Nephron progenitor cell (in vitro differentiated cells): ENCODE results near the gene PAPPA2.
"Not testable (repeated sequence)": the region's sequence is repeated elsewhere in the genome, so short reads cannot be mapped to it uniquely, and the experiment has no call there.

Experiments used
- DNase-seq: peaks from one replicate; pipeline ENCODE4 v3.0.0; 2021
- H3K27ac Mint-ChIP-seq: 2 replicates; pipeline ENCODE4 v1.8.0; 2021; ENCODE audit warnings: mild to moderate bottlenecking, moderate library complexity, mixed read lengths
- H3K27me3 Mint-ChIP-seq: 2 replicates; pipeline ENCODE4 v1.8.0; 2021; ENCODE audit warnings: mild to moderate bottlenecking, low read depth, mixed read lengths; ENCODE audit not compliant: poor library complexity
- H3K36me3 Mint-ChIP-seq: 2 replicates; pipeline ENCODE4 v1.8.0; 2021; ENCODE audit warnings: low read depth, mixed read lengths
- H3K4me1 Mint-ChIP-seq: 2 replicates; pipeline ENCODE4 v1.8.0; 2021; ENCODE audit warnings: mixed read lengths
- H3K4me3 Mint-ChIP-seq: 2 replicates; pipeline ENCODE4 v1.8.0; 2021; ENCODE audit warnings: mild to moderate bottlenecking, moderate library complexity, mixed read lengths
- H3K9me3 Mint-ChIP-seq: 2 replicates; pipeline ENCODE4 v1.8.0; 2021; ENCODE audit warnings: mild to moderate bottlenecking, moderate library complexity, mixed read lengths
- CTCF ChIP-seq: fragments of 200-600 bp; sonication (generic); IDR thresholded peaks from 2 replicates; pipeline ENCODE4 v1.5.0; 2021; ENCODE audit warnings: antibody characterized with exemption

PAPPA2 gene

GRCh38 chr1:176462674-176463378 lies at the start of gene PAPPA2:
Gene PAPPA2, plus strand, starts transcription at chr1:176463175. Its CDS starts 93,148 bp downstream, at chr1:176556323.
- peak within 1 kb of the TSS; percentile 70 for H3K27ac Mint-ChIP-seq
- H3K4me1 Mint-ChIP-seq = peaks cover 29% of the 10 kb centered on the region
- DNase-seq = no peak
- no peak within 1 kb of the TSS for H3K4me3 Mint-ChIP-seq
- H3K9me3 Mint-ChIP-seq = peaks cover 23% of the 10 kb centered on the region
- H3K27me3 Mint-ChIP-seq = peaks cover 9% of the 10 kb centered on the region
- H3K36me3 Mint-ChIP-seq = no peaks in the 10 kb centered on the region
- TF ChIP-seq CTCF = no peak

DNA sequence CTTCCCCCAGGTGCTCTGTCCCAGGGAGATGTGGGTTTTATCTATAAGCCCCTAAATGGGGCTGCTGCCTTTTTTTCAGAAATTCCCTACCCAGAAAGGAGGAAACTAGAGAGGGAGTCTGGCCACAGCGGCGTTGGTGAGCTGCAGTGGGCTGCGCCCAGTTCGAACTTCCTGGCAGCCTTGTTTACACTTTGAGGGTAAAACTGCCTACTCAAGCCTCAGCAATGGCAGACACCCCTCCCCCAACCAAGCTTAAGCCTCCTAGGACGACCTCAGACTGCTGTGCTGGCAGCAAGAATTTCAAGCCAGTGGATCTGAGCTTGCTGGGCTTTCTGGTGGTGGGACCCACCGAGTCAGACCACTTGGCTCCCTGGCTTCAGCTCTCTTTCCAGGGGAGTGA lies 46.2 kb upstream of the PAPPA2 start:
- peaks cover 40% of the 10 kb centered on the region for H3K9me3 Mint-ChIP-seq
- H3K27me3 Mint-ChIP-seq = peaks cover 11% of the 10 kb centered on the region
- peaks cover 15% of the 10 kb centered on the region for H3K36me3 Mint-ChIP-seq
- DNase-seq = no peak
- no peak overlapping the region for H3K4me3 Mint-ChIP-seq
- peaks cover 7% of the 10 kb centered on the region for H3K4me1 Mint-ChIP-seq
- no peak overlapping the region for H3K27ac Mint-ChIP-seq
- no peak for TF ChIP-seq CTCF

- not testable (repeated sequence) for H3K27me3 Mint-ChIP-seq, H3K27ac Mint-ChIP-seq, DNase-seq, H3K36me3 Mint-ChIP-seq, H3K4me1 Mint-ChIP-seq, H3K4me3 Mint-ChIP-seq
- H3K9me3 Mint-ChIP-seq = peaks cover 39% of the 10 kb centered on the region
These were observed 43.4 kb upstream of the PAPPA2 start for GRCh38 chr1:176419608-176420007.

DNA sequence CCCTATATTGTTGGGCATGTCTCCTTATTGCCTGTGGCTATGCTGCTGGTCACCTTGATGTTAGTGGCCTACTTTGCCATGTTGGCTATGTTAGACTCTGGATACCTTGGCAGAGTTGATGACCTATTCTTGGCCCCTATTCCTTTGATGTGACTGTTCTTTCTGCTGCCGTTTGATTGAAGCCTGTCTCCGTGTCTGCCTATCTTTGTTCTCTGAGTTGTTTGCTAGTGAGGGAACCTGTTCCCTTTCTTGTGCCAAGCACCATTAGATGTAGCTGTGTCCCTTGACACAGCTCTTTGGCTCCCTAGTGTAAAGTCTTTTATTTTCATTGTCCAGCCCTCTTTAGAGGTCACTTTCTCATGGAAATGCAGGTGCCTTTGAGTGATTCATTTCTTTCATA lies 28.7 kb upstream of the PAPPA2 start:
- H3K27ac Mint-ChIP-seq = no peak overlapping the region
- peaks cover 5% of the 10 kb centered on the region for H3K9me3 Mint-ChIP-seq
- no peaks in the 10 kb centered on the region for H3K4me1 Mint-ChIP-seq
- TF ChIP-seq CTCF = no peak
- peaks cover 3% of the 10 kb centered on the region for H3K27me3 Mint-ChIP-seq
- no peaks in the 10 kb centered on the region for H3K36me3 Mint-ChIP-seq
- no peak for DNase-seq
- H3K4me3 Mint-ChIP-seq = no peak overlapping the region

GRCh38 chr1:176436251-176436650 lies 26.7 kb upstream of the PAPPA2 start:
- H3K27me3 Mint-ChIP-seq = no peaks in the 10 kb centered on the region
- H3K4me1 Mint-ChIP-seq = no peaks in the 10 kb centered on the region
- no peak for TF ChIP-seq CTCF
- no peak overlapping the region for H3K4me3 Mint-ChIP-seq
- no peaks in the 10 kb centered on the region for H3K36me3 Mint-ChIP-seq
- DNase-seq = no peak
- H3K27ac Mint-ChIP-seq = no peak overlapping the region
- peaks cover 5% of the 10 kb centered on the region for H3K9me3 Mint-ChIP-seq

- no peak overlapping the region for H3K27ac Mint-ChIP-seq
- H3K36me3 Mint-ChIP-seq = no peaks in the 10 kb centered on the region
- no peak for DNase-seq
- TF ChIP-seq CTCF = no peak
- no peaks in the 10 kb centered on the region for H3K4me1 Mint-ChIP-seq
- no peaks in the 10 kb centered on the region for H3K9me3 Mint-ChIP-seq
- no peaks in the 10 kb centered on the region for H3K27me3 Mint-ChIP-seq
- no peak overlapping the region for H3K4me3 Mint-ChIP-seq
These were observed 22.8 kb upstream of the PAPPA2 start for GRCh38 chr1:176440176-176440575.
